ENCODE results near the gene C3. TPM values are rescaled to one million over a fixed set of nuclear protein-coding genes. Genes with fewer than 3 reads are reported as not detected.

Gene C3
- total and polyA plus RNA-seq, 2 of the 13 experiments (the other 11 are each of a cell fraction or from before 2014, with no cell fraction given) = 1,455 to 6,272 TPM

DNA sequence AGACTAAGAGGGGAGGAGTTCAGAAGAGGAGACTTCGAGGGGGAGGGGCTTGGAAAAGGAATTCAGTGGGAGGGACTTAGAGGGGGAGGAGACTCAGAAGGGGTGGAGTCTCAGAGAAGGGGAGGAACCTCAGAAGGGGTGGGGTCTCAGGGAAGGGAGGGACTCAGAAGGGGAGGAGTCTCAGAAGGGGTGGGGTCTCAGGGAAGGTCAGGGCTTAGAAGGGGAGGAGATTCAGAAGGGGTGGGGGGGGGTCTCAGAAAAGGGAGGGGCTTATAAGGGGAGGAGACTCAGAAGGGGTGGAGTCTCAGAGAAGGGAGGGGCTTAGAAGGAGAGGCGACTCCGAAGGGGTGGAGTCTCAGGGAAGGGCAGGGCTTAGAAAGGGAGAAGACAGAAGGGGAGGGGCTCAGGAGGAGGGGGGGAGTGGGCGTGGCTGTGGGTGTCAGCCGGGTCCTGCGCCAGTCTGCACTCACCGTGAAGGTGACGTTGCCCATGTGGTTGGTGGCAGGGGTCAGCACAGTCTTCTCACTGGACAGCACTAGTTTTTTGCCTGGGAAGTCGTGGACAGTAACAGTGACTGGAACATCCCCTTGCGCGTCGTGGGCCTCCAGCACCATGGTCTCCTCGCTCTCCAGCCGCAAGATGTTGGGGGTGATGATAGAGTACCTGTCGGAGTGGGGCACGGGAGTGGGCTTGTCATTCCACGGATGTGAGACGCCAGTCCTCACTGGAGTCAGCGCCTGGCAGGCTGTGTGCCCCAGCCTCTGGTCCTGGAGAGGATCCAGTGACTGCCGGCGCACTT lies 1.5 kb downstream of the C3 start (continued):
- peak; percentile 86 for TF ChIP-seq TGIF2 (CRISPR knock-in tag; IDR thresholded peaks at IDR 0.05)
- TF ChIP-seq, protein P1, sequence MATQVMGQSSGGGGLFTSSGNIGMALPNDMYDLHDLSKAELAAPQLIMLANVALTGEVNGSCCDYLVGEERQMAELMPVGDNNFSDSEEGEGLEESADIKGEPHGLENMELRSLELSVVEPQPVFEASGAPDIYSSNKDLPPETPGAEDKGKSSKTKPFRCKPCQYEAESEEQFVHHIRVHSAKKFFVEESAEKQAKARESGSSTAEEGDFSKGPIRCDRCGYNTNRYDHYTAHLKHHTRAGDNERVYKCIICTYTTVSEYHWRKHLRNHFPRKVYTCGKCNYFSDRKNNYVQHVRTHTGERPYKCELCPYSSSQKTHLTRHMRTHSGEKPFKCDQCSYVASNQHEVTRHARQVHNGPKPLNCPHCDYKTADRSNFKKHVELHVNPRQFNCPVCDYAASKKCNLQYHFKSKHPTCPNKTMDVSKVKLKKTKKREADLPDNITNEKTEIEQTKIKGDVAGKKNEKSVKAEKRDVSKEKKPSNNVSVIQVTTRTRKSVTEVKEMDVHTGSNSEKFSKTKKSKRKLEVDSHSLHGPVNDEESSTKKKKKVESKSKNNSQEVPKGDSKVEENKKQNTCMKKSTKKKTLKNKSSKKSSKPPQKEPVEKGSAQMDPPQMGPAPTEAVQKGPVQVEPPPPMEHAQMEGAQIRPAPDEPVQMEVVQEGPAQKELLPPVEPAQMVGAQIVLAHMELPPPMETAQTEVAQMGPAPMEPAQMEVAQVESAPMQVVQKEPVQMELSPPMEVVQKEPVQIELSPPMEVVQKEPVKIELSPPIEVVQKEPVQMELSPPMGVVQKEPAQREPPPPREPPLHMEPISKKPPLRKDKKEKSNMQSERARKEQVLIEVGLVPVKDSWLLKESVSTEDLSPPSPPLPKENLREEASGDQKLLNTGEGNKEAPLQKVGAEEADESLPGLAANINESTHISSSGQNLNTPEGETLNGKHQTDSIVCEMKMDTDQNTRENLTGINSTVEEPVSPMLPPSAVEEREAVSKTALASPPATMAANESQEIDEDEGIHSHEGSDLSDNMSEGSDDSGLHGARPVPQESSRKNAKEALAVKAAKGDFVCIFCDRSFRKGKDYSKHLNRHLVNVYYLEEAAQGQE (IDR thresholded peaks at IDR 0.05; ENCODE audit: borderline replicate concordance in 1 of 2, low read depth in 1 of 2, low read length in 2 of 2) = 0 out of 4 replicates have a peak, but pooled peaks of 1 of the 2 experiments have one; percentile 48
- TF ChIP-seq POLR2A (IDR thresholded peaks at IDR 0.05; ENCODE audit: insufficient read depth in 1 of 2, low read depth in 2 of 2, low read length in 2 of 2) = peak; percentile 85 to 88; a peak in 3 of 4 replicates
- TF ChIP-seq MAFF (IDR thresholded peaks at IDR 0.05; ENCODE audit: low read depth, low read length) = no peak
- TF ChIP-seq HOXA3 (CRISPR knock-in tag; IDR thresholded peaks at IDR 0.05) = peak; percentile 54
- TF ChIP-seq, protein P2, sequence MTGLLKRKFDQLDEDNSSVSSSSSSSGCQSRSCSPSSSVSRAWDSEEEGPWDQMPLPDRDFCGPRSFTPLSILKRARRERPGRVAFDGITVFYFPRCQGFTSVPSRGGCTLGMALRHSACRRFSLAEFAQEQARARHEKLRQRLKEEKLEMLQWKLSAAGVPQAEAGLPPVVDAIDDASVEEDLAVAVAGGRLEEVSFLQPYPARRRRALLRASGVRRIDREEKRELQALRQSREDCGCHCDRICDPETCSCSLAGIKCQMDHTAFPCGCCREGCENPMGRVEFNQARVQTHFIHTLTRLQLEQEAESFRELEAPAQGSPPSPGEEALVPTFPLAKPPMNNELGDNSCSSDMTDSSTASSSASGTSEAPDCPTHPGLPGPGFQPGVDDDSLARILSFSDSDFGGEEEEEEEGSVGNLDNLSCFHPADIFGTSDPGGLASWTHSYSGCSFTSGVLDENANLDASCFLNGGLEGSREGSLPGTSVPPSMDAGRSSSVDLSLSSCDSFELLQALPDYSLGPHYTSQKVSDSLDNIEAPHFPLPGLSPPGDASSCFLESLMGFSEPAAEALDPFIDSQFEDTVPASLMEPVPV (CRISPR knock-in tag; IDR thresholded peaks at IDR 0.05) = 0 out of 2 replicates have a peak, but pooled peaks have one; percentile 60
- TF ChIP-seq, protein P3, sequence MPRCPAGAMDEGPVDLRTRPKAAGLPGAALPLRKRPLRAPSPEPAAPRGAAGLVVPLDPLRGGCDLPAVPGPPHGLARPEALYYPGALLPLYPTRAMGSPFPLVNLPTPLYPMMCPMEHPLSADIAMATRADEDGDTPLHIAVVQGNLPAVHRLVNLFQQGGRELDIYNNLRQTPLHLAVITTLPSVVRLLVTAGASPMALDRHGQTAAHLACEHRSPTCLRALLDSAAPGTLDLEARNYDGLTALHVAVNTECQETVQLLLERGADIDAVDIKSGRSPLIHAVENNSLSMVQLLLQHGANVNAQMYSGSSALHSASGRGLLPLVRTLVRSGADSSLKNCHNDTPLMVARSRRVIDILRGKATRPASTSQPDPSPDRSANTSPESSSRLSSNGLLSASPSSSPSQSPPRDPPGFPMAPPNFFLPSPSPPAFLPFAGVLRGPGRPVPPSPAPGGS (CRISPR knock-in tag; IDR thresholded peaks at IDR 0.05) = no peak
- TF ChIP-seq, protein P4, sequence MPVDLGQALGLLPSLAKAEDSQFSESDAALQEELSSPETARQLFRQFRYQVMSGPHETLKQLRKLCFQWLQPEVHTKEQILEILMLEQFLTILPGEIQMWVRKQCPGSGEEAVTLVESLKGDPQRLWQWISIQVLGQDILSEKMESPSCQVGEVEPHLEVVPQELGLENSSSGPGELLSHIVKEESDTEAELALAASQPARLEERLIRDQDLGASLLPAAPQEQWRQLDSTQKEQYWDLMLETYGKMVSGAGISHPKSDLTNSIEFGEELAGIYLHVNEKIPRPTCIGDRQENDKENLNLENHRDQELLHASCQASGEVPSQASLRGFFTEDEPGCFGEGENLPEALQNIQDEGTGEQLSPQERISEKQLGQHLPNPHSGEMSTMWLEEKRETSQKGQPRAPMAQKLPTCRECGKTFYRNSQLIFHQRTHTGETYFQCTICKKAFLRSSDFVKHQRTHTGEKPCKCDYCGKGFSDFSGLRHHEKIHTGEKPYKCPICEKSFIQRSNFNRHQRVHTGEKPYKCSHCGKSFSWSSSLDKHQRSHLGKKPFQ (CRISPR knock-in tag; IDR thresholded peaks at IDR 0.05; ENCODE audit: insufficient replicate concordance) = no peak
- no peak for TF ChIP-seq SNAPC2 (CRISPR knock-in tag; IDR thresholded peaks at IDR 0.05)
- TF ChIP-seq HMG20A (CRISPR knock-in tag; IDR thresholded peaks at IDR 0.05; ENCODE audit: borderline replicate concordance) = no peak
- TF ChIP-seq HDAC1 (CRISPR knock-in tag; IDR thresholded peaks at IDR 0.05) = peak; percentile 82
- TF ChIP-seq REPIN1 (CRISPR knock-in tag; IDR thresholded peaks at IDR 0.05; ENCODE audit: borderline replicate concordance, low read depth) = peak; percentile 63; the same call in 1 of the 2 replicates
- TF ChIP-seq, protein P5, sequence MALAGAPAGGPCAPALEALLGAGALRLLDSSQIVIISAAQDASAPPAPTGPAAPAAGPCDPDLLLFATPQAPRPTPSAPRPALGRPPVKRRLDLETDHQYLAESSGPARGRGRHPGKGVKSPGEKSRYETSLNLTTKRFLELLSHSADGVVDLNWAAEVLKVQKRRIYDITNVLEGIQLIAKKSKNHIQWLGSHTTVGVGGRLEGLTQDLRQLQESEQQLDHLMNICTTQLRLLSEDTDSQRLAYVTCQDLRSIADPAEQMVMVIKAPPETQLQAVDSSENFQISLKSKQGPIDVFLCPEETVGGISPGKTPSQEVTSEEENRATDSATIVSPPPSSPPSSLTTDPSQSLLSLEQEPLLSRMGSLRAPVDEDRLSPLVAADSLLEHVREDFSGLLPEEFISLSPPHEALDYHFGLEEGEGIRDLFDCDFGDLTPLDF (CRISPR knock-in tag; IDR thresholded peaks at IDR 0.05) = no peak
- no peak for TF ChIP-seq SMC3 (IDR thresholded peaks at IDR 0.05; ENCODE audit: low read length)
- no peak for TF ChIP-seq ZZZ3 (CRISPR knock-in tag; IDR thresholded peaks at IDR 0.05; ENCODE audit: borderline replicate concordance)
- TF ChIP-seq NRL (CRISPR knock-in tag; IDR thresholded peaks at IDR 0.05; ENCODE audit: borderline replicate concordance) = peak; percentile 68; the same call in 1 of the 2 replicates
- TF ChIP-seq, protein P6, sequence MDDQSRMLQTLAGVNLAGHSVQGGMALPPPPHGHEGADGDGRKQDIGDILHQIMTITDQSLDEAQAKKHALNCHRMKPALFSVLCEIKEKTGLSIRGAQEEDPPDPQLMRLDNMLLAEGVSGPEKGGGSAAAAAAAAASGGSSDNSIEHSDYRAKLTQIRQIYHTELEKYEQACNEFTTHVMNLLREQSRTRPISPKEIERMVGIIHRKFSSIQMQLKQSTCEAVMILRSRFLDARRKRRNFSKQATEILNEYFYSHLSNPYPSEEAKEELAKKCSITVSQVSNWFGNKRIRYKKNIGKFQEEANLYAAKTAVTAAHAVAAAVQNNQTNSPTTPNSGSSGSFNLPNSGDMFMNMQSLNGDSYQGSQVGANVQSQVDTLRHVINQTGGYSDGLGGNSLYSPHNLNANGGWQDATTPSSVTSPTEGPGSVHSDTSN (CRISPR knock-in tag; IDR thresholded peaks at IDR 0.05; ENCODE audit: borderline replicate concordance) = no peak
